ENCODE results near the gene CCDC78. TPM values are rescaled to one million over a fixed set of nuclear protein-coding genes. Genes with fewer than 3 reads are reported as not detected.

The CCDC78 gene
- total and polyA plus RNA-seq, 2 of the 4 experiments (the other 2 are of a cell fraction), result 0.54 to 4.6 TPM

DNA sequence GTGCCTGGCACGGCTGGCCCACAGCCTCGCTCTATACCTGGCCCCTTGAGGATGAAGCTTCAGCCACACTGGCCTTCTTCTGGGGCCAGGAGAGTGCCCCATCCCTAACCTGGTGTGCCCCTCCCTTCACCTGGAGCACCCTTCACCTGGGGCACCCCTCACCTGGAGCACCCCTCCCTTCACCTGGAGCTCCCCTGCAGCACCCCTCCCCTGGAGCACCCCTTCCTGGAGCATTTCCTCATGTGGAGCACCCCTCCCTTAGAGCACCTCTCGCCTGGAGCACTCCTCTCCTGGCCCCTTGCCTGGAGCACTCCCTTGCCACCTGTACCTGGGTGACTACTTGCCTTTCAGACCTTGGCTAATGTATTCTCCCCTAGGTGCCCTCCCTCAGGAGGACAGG is 18.2 kb downstream of the CCDC78 start:
- Histone ChIP-seq H2AK9ac (replicated peaks; ENCODE audit: low read depth, low read length, poor library complexity) (no peak overlapping the region), H4K20me1 (ENCODE audit: insufficient read depth, low read length) (peaks cover 14% of the 10 kb centered on the region; the same call in 1 of the 2 replicates), H2BK15ac (ENCODE audit: low read depth, low read length) (no peak overlapping the region), H3K9ac (ENCODE audit: low read depth, low read length) (no peak overlapping the region), H4K91ac (ENCODE audit: insufficient read depth, low read depth, low read length) (no peak overlapping the region), H3K9me1 (ENCODE audit: insufficient read depth, low read length) (no peaks in the 10 kb centered on the region), H2BK20ac (ENCODE audit: low read depth, low read length) (no peak overlapping the region), H2BK120ac (ENCODE audit: low read depth, low read length) (no peak overlapping the region), H2AFZ (replicated peaks; ENCODE audit: low read length, poor library complexity) (no peak overlapping the region), H3K56ac (ENCODE audit: extremely low read depth, insufficient read depth, low read length) (no peak overlapping the region), H3K79me1 (ENCODE audit: low read depth in 1 of 2, low read length in 2 of 2) (no peaks in the 10 kb centered on the region), H3K4me3 (ENCODE audit: insufficient read depth, low read depth, low read length) (no peak overlapping the region), H3K27me3 (ENCODE audit: control insufficient read depth, insufficient read depth, low read length) (peaks cover 43% of the 10 kb centered on the region), H4K5ac (ENCODE audit: low read depth, low read length) (no peak overlapping the region), H3K4me1 (ENCODE audit: control insufficient read depth, insufficient read depth, low read length) (peaks cover 5% of the 10 kb centered on the region; the same call in 1 of the 2 replicates), H4K8ac (ENCODE audit: low read depth in 2 of 2, low read length in 2 of 2) (no peak overlapping the region), H3K23ac (ENCODE audit: low read depth, low read length) (no peak overlapping the region), H3K27ac (ENCODE audit: insufficient read depth, low read length) (no peak overlapping the region), H3K9me3 (ENCODE audit: control insufficient read depth, insufficient read depth, low read length) (no peaks in the 10 kb centered on the region), H2BK5ac (ENCODE audit: low read depth, low read length, poor library complexity, severe bottlenecking) (no peak overlapping the region), H2AK5ac (ENCODE audit: low read depth, low read length) (no peak overlapping the region), H3K36me3 (ENCODE audit: control insufficient read depth, insufficient read depth, low read length) (no peaks in the 10 kb centered on the region), H3K4me2 (ENCODE audit: low read depth, low read length) (no peak overlapping the region), H3K18ac (ENCODE audit: low read depth, low read length) (no peak overlapping the region), H3K14ac (replicated peaks; ENCODE audit: low read depth, low read length) (no peak overlapping the region), H3K4ac (ENCODE audit: low read depth, low read length) (no peak overlapping the region)
- DNase-seq (no peak), ATAC-seq (ENCODE audit: low read depth) (no peak)
- 70% methylated on average over 2 of the region's 3 CpGs; no CpG with 5 or more reads in 1 of the 2 experiments for WGBS, 2 experiments (ENCODE audit: extremely low coverage in 2 of 2, insufficient read length in 1 of 2)
- TF ChIP-seq RCOR1 (IDR thresholded peaks at IDR 0.05; ENCODE audit: insufficient replicate concordance, low read length) (no peak), SMC3 (IDR thresholded peaks at IDR 0.05; ENCODE audit: low read depth, low read length) (no peak), BHLHE40 (IDR thresholded peaks at IDR 0.05; ENCODE audit: low read depth, low read length) (no peak), RAD21 (IDR thresholded peaks at IDR 0.05; ENCODE audit: low read length) (no peak), CEBPB (IDR thresholded peaks at IDR 0.05; ENCODE audit: low read depth, low read length) (no peak), CHD1 (IDR thresholded peaks at IDR 0.05; ENCODE audit: low read depth, low read length) (no peak), POLR2A (IDR thresholded peaks at IDR 0.05; ENCODE audit: low read depth, low read length) (no peak), RFX5 (IDR thresholded peaks at IDR 0.05; ENCODE audit: low read depth, low read length) (no peak), NFE2L2 (IDR thresholded peaks at IDR 0.05; ENCODE audit: low read depth, low read length) (no peak), MAFK (IDR thresholded peaks at IDR 0.05; ENCODE audit: low read depth, low read length) (no peak), MAZ (IDR thresholded peaks at IDR 0.05; ENCODE audit: borderline replicate concordance, low read depth, low read length) (no peak), FOS (IDR thresholded peaks at IDR 0.05; ENCODE audit: low read depth, low read length) (no peak), MXI1 (IDR thresholded peaks at IDR 0.05; ENCODE audit: borderline replicate concordance, low read depth, low read length) (no peak)
- TF ChIP-seq, protein P1, sequence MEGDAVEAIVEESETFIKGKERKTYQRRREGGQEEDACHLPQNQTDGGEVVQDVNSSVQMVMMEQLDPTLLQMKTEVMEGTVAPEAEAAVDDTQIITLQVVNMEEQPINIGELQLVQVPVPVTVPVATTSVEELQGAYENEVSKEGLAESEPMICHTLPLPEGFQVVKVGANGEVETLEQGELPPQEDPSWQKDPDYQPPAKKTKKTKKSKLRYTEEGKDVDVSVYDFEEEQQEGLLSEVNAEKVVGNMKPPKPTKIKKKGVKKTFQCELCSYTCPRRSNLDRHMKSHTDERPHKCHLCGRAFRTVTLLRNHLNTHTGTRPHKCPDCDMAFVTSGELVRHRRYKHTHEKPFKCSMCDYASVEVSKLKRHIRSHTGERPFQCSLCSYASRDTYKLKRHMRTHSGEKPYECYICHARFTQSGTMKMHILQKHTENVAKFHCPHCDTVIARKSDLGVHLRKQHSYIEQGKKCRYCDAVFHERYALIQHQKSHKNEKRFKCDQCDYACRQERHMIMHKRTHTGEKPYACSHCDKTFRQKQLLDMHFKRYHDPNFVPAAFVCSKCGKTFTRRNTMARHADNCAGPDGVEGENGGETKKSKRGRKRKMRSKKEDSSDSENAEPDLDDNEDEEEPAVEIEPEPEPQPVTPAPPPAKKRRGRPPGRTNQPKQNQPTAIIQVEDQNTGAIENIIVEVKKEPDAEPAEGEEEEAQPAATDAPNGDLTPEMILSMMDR (conservative IDR thresholded peaks at IDR 0.05; ENCODE audit: low read depth, low read length), result no peak
- TF ChIP-seq, protein P2, sequence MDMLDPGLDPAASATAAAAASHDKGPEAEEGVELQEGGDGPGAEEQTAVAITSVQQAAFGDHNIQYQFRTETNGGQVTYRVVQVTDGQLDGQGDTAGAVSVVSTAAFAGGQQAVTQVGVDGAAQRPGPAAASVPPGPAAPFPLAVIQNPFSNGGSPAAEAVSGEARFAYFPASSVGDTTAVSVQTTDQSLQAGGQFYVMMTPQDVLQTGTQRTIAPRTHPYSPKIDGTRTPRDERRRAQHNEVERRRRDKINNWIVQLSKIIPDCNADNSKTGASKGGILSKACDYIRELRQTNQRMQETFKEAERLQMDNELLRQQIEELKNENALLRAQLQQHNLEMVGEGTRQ (IDR thresholded peaks at IDR 0.05; ENCODE audit: low read depth, low read length), result no peak
- TF ChIP-seq, protein P3, sequence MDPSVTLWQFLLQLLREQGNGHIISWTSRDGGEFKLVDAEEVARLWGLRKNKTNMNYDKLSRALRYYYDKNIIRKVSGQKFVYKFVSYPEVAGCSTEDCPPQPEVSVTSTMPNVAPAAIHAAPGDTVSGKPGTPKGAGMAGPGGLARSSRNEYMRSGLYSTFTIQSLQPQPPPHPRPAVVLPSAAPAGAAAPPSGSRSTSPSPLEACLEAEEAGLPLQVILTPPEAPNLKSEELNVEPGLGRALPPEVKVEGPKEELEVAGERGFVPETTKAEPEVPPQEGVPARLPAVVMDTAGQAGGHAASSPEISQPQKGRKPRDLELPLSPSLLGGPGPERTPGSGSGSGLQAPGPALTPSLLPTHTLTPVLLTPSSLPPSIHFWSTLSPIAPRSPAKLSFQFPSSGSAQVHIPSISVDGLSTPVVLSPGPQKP (IDR thresholded peaks at IDR 0.05; ENCODE audit: borderline replicate concordance, low read depth, low read length), result no peak
- dilution Hi-C loops (cut with HindIII; ENCODE audit: low sequenced_read_pairs, unreplicated experiment), result no loop called here
- intact Hi-C loops (cut with micrococcal nuclease), result no loop called here
- no TSS peak for BruUV-seq (replicated peaks)
- POLR2A ChIA-PET (ENCODE audit: unreplicated experiment), result no interaction called here
- CTCF ChIA-PET, result no interaction called here
- in situ Hi-C loops (cut with MboI; ENCODE audit: low sequenced_read_pairs), result loop anchor here (25.0 kb wide), 1 partner anchor 354 kb away; the partner anchor contains the start of gene SSTR5

Measured in IMR-90 (cell line).